Erythroblast (primary cell): ENCODE measurements around the gene NINJ2.

Experiments used
- GATA1 ChIP-seq: IDR thresholded peaks from 2 replicates; pipeline ENCODE4 v1.6.1; 2011; ENCODE audit warnings: low read depth, mild to moderate bottlenecking, control low read depth, low read length, moderate library complexity
- POLR2A ChIP-seq: IDR thresholded peaks from 2 replicates; pipeline ENCODE4 v1.6.1; 2011; ENCODE audit warnings: mild to moderate bottlenecking, low read length

DNA sequence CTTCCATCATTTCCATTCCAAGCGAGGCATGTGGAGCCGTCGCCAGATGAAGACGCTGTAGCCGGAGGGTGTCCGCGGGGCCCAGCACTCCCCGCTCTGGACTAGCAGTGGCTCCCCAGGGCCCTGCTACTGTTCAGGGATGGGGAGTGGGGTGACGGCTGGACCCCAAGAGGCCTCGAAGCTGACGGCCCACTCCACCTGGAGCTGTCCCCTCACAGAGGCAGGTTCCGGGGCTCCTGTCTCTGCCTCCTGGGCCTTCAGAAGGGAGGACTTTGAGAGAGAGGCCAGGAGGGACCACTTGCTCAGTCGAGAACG is 101.9 kb downstream of the NINJ2 start:
- no peak for TF ChIP-seq POLR2A
- no peak for TF ChIP-seq GATA1
